ENCODE measurements around the gene MFSD2B.
"Not testable (repeated sequence)": the region's sequence is repeated elsewhere in the genome, so short reads cannot be mapped to it uniquely, and the experiment has no call there.

MFSD2B gene

GRCh38 chr2:24019729-24020128 lies 9.8 kb downstream of the MFSD2B start:
- no peak for DNase-seq (ENCODE audit: low read depth)

- DNase-seq (ENCODE audit: low read depth), result no peak
Measured at GRCh38 chr2:24020244-24020643, 10.4 kb downstream of the MFSD2B start.

- DNase-seq (ENCODE audit: low read depth), result no peak
Measured at GRCh38 chr2:24021122-24021998, 11.5 kb downstream of the MFSD2B start.

- no peak for DNase-seq (ENCODE audit: low read depth)
Measured at GRCh38 chr2:24022324-24022974, 12.6 kb downstream of the MFSD2B start.

GRCh38 chr2:24022975-24023575 lies 13.2 kb downstream of the MFSD2B start:
- no peak for DNase-seq (ENCODE audit: low read depth)

- no peak for DNase-seq (ENCODE audit: low read depth)
Measured at GRCh38 chr2:24024018-24024417, 14.1 kb downstream of the MFSD2B start.

GRCh38 chr2:24024996-24025663 lies 15.2 kb downstream of the MFSD2B start:
- no peak for DNase-seq (ENCODE audit: low read depth)

GRCh38 chr2:24026233-24026632 lies 16.3 kb downstream of the MFSD2B start:
- DNase-seq (ENCODE audit: low read depth), result no peak

GRCh38 chr2:24038786-24039499 lies 29.1 kb downstream of the MFSD2B start:
- no peak for DNase-seq (ENCODE audit: low read depth)

- DNase-seq (ENCODE audit: low read depth), result no peak
Measured at GRCh38 chr2:24040511-24040910, 30.6 kb downstream of the MFSD2B start.

GRCh38 chr2:24043133-24043532 lies 33.2 kb downstream of the MFSD2B start:
- DNase-seq (ENCODE audit: low read depth), result not testable (repeated sequence)

GRCh38 chr2:24045511-24046508 lies 35.9 kb downstream of the MFSD2B start:
- no peak for DNase-seq (ENCODE audit: low read depth)

GRCh38 chr2:24046599-24046929 lies 36.7 kb downstream of the MFSD2B start:
- DNase-seq (ENCODE audit: low read depth), result no peak

- peak; percentile 89 for DNase-seq (ENCODE audit: low read depth)
Measured at GRCh38 chr2:24046930-24047702, 37.2 kb downstream of the MFSD2B start, which contains the start of gene WDCP. WDCP (minus strand) TSS chr2:24047391; CDS start chr2:24039494, 7,897 bp downstream.

GRCh38 chr2:24047703-24048033 lies 37.8 kb downstream of the MFSD2B start:
- DNase-seq (ENCODE audit: low read depth), result no peak

GRCh38 chr2:24048769-24049484 lies 39.0 kb downstream of the MFSD2B start:
- no peak for DNase-seq (ENCODE audit: low read depth)

- DNase-seq (ENCODE audit: low read depth), result peak; percentile 40
Measured at GRCh38 chr2:24049485-24050021, 39.7 kb downstream of the MFSD2B start, which contains the start of gene FKBP1B. FKBP1B (plus strand) TSS chr2:24049741; CDS start chr2:24049850, 109 bp downstream.

Measured in T follicular helper cell (primary cell).